ENCODE data around the gene CHD3. TPM values are rescaled to one million over a fixed set of nuclear protein-coding genes. Genes with fewer than 3 reads are reported as not detected.
A peak's percentile ranks its signal among the peaks of the same experiment; 100 is the strongest.

Gene CHD3
- total RNA-seq, 2 experiments from 2014 or later = 216 to 223 TPM

- Mint-ChIP-seq H3K27ac (no peak overlapping the region), H3K4me3 (no peak overlapping the region), H3K9me3 (no peaks in the 10 kb centered on the region), H3K27me3 (no peaks in the 10 kb centered on the region), H3K36me3 (ENCODE audit: low read depth) (peaks cover 6% of the 10 kb centered on the region), H3K4me1 (peaks cover 22% of the 10 kb centered on the region)
- DNase-seq = no peak
- ChIA-PET POLR2A (no interaction called here), CTCF (interaction anchor here (0.6 kb wide), 2 partner anchors 12 to 86 kb away, joined by 3 to 4 read pairs; no protein-coding TSS in a partner anchor)
Measured at GRCh38 chr17:7852919-7853690, 35.5 kb upstream of the CHD3 start.

- Mint-ChIP-seq H3K36me3 (ENCODE audit: low read depth) (peaks cover 6% of the 10 kb centered on the region), H3K27ac (peak overlapping the region; percentile 25), H3K9me3 (no peaks in the 10 kb centered on the region), H3K27me3 (no peaks in the 10 kb centered on the region), H3K4me1 (peaks cover 22% of the 10 kb centered on the region), H3K4me3 (no peak overlapping the region)
- CTCF ChIA-PET = interaction anchor here (0.6 kb wide), 2 partner anchors 12 to 86 kb away, joined by 3 to 4 read pairs; no protein-coding TSS in a partner anchor
- no peak for DNase-seq
- POLR2A ChIA-PET = no interaction called here
Measured at GRCh38 chr17:7853691-7854038, 34.9 kb upstream of the CHD3 start.

DNA sequence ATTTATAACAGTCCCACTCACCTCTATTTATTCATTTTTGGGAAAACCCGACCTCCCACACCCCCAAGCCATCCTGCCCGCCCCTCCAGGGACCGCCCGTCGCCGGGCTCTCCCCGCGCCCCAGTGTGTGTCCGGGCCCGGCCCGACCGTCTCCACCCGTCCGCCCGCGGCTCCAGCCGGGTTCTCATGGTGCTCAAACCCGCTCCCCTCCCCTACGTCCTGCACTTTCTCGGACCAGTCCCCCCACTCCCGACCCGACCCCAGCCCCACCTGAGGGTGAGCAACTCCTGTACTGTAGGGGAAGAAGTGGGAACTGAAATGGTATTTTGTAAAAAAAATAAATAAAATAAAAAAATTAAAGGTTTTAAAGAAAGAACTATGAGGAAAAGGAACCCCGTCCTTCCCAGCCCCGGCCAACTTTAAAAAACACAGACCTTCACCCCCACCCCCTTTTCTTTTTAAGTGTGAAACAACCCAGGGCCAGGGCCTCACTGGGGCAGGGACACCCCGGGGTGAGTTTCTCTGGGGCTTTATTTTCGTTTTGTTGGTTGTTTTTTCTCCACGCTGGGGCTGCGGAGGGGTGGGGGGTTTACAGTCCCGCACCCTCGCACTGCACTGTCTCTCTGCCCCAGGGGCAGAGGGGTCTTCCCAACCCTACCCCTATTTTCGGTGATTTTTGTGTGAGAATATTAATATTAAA, 34.4 kb upstream of the CHD3 start:
- Mint-ChIP-seq H3K36me3 (ENCODE audit: low read depth) (peaks cover 6% of the 10 kb centered on the region), H3K4me3 (no peak overlapping the region), H3K27ac (no peak overlapping the region), H3K9me3 (no peaks in the 10 kb centered on the region), H3K27me3 (no peaks in the 10 kb centered on the region), H3K4me1 (peaks cover 22% of the 10 kb centered on the region)
- ChIA-PET POLR2A (no interaction called here), CTCF (no interaction called here)
- DNase-seq = no peak

GRCh38 chr17:7854851-7855659, 33.5 kb upstream of the CHD3 start, which contains the start of gene TMEM88:
TMEM88 (plus strand) TSS chr17:7855066; CDS start chr17:7855075, 9 bp downstream.
- DNase-seq = peak; percentile 6
- Mint-ChIP-seq H3K4me1 (peaks cover 18% of the 10 kb centered on the region), H3K4me3 (no peak within 1 kb of the TSS), H3K9me3 (no peaks in the 10 kb centered on the region), H3K27me3 (no peaks in the 10 kb centered on the region), H3K27ac (no peak within 1 kb of the TSS), H3K36me3 (ENCODE audit: low read depth) (peaks cover 4% of the 10 kb centered on the region)
- POLR2A ChIA-PET = no interaction called here
- CTCF ChIA-PET = no interaction called here

GRCh38 chr17:7855660-7856010, 33.0 kb upstream of the CHD3 start:
- ChIA-PET CTCF (interaction anchor here (0.7 kb wide), 1 partner anchor 28 kb away, joined by 3 read pairs; no protein-coding TSS in a partner anchor), POLR2A (interaction anchor here (0.6 kb wide), 1 partner anchor 8 kb away, joined by 3 read pairs; no protein-coding TSS in a partner anchor)
- H3K36me3 Mint-ChIP-seq (ENCODE audit: low read depth) = peaks cover 4% of the 10 kb centered on the region
- H3K9me3 Mint-ChIP-seq = no peaks in the 10 kb centered on the region
- peak; percentile 5 for DNase-seq
- peaks cover 18% of the 10 kb centered on the region for H3K4me1 Mint-ChIP-seq
- no peak overlapping the region for H3K27ac Mint-ChIP-seq
- H3K27me3 Mint-ChIP-seq = no peaks in the 10 kb centered on the region
- H3K4me3 Mint-ChIP-seq = no peak overlapping the region

DNA sequence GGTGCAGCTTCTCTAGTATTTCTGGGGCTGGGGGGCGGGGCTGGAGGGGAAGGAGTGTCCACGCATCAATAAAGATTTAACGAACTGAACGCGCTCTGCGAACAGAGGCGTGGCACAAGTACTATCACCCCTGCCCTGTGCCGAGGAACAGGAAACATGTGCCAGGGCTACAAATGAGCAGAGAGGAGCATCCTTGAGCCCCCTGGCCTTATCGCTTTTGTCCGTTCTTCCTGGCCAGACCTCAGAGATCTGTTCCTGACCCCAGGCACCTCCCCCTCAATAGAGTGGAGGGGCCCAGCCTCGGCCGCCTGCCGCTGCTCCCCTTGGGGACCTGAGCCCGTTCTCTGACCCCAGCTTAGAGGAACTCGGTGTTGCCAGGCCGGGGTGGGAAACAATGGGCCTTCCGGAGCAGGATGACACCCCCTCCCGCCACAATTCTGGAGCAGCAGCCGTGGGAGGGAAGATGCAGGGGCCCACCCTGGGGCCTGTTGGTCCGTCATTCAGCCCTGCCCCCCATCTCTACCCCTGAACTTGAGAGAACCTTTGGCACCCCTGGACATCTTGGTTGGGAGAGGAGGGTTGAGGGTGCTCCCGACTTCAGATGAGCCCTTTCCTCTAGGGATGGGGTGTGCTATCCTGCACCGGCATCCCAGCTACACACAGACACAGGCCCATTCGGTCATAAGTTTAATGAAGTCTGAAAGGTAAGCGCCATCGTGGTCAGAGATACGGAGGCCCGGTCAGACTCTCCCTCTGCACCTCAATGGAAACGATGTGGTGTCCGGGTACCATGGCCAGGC, 32.4 kb upstream of the CHD3 start:
- Mint-ChIP-seq H3K27ac (no peak overlapping the region), H3K36me3 (ENCODE audit: low read depth) (peaks cover 4% of the 10 kb centered on the region), H3K27me3 (no peaks in the 10 kb centered on the region), H3K4me3 (no peak overlapping the region), H3K4me1 (peaks cover 12% of the 10 kb centered on the region), H3K9me3 (no peaks in the 10 kb centered on the region)
- ChIA-PET POLR2A (interaction anchor here (0.6 kb wide), 1 partner anchor 8 kb away, joined by 3 read pairs; no protein-coding TSS in a partner anchor), CTCF (interaction anchor here (0.7 to 1.4 kb wide), 8 partner anchors 11 to 134 kb away, joined by 3 to 9 read pairs (median 3); partner anchors contain the start of gene KDM6B)
- peak; percentile 49 for DNase-seq

DNA sequence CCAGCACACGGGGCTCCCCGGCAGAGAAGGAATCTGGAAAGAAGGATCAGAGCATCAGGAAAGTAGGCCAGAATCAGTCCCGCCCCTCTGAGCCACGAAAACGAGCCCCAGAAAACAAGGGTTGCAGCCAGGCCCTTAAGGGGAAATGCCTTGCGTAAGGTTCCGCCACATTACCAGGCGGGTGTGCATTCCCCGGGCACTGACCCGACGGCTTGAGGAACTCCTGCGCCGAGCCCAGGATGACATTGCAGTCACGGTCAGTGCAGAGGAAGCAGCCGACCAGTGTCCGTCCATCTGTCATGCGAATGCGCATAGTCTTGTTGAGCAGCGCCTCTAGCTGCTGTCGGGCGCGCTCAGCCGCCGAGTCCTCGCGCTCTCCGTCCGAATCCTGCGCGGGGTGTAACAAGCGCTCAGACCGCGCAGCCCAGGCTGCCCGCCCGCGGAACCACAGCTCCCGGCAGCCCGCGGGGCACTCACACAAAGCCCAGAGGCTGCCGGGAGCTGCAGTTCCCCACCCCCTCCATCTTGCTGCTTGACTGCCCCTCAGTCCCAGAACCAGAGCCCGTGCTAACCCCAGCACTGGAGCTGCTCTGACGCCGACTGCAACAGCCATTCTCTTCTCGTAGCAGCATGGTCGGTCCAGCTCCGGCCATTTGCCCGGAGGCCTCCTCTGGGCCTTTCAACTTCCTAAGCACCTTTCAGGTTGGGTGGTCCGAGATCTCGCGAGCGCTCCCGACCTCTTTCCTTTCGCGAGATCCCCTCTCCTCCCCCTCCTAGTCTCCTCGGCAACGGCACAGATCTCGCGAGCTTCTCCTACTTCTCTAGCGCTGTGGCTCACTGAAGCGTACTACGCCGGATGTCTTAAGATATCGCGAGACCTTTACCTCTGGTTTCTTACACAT, 31.5 kb upstream of the CHD3 start, which contains the start of gene NAA38:
NAA38 (minus strand) TSS at position 749 of the 902 bp plus-strand sequence; CDS start at position 653, 96 bp downstream.
- ChIA-PET POLR2A (interaction anchor here (0.5 to 0.6 kb wide), 2 partner anchors 133 to 842 kb away, joined by 3 to 7 read pairs; a partner anchor contains a TSS), CTCF (interaction anchor here (0.8 to 1.4 kb wide), 13 partner anchors 10 to 184 kb away, joined by 3 to 9 read pairs (median 3); partner anchors contain the start of gene KDM6B)
- DNase-seq = peak; percentile 98
- Mint-ChIP-seq H3K27ac (no peak within 1 kb of the TSS), H3K27me3 (no peaks in the 10 kb centered on the region), H3K4me1 (peaks cover 9% of the 10 kb centered on the region), H3K4me3 (no peak within 1 kb of the TSS), H3K36me3 (ENCODE audit: low read depth) (peaks cover 4% of the 10 kb centered on the region), H3K9me3 (no peaks in the 10 kb centered on the region)

DNA sequence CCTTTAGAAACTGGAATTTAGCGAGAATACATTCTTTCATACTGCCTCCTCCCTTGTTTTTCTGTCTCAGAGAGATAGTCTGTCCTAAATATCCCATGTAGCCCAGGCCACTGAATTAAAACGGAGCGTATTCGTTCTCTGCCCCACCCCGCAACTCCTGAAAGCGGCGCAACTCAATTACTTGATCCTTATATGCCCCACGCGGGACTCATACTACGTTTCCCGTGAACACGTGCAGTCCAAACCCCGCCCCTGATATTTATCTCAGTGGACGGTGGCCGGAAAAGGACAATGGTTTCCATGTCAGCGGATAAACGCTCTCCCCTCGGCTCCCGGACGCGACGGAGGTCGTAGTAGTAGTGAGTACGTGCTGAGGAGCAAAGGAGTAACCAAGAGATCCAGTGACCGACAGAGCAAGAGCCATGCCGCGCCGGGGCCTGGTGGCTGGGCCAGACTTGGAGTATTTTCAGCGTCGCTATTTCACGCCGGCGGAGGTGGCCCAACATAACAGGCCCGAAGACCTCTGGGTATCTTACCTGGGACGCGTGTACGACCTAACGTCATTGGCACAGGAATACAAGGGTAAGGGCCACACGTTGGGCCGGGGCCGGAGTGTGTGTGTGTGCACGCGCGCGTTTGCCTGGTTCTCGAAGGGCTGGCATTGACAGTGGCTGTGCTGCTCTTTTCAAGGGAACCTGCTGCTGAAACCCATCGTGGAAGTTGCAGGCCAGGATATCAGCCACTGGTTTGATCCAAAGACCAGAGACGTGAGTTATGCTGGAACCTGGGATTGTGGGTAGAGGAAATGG, 30.7 kb upstream of the CHD3 start, which contains the start of gene CYB5D1:
CYB5D1 (plus strand) TSS at position 291 of the 809 bp plus-strand sequence; CDS start at position 423, 132 bp downstream.
- peak; percentile 94 for DNase-seq
- Mint-ChIP-seq H3K9me3 (no peaks in the 10 kb centered on the region), H3K4me1 (peaks cover 7% of the 10 kb centered on the region), H3K4me3 (no peak within 1 kb of the TSS), H3K27me3 (no peaks in the 10 kb centered on the region), H3K27ac (no peak within 1 kb of the TSS), H3K36me3 (ENCODE audit: low read depth) (peaks cover 5% of the 10 kb centered on the region)
- ChIA-PET CTCF (interaction anchor here (0.8 to 1.4 kb wide), 10 partner anchors 11 to 183 kb away, joined by 3 to 9 read pairs (median 4); partner anchors contain the start of gene KDM6B), POLR2A (interaction anchor here (0.5 to 0.6 kb wide), 2 partner anchors 132 to 843 kb away, joined by 3 to 7 read pairs; a partner anchor contains a TSS)

GRCh38 chr17:7858522-7858810, 30.1 kb upstream of the CHD3 start:
- CTCF ChIA-PET = interaction anchor here (0.5 kb wide), 1 partner anchor 179 kb away, joined by 3 read pairs; no protein-coding TSS in a partner anchor
- DNase-seq = peak; percentile 16
- no peaks in the 10 kb centered on the region for H3K27me3 Mint-ChIP-seq
- peaks cover 5% of the 10 kb centered on the region for H3K36me3 Mint-ChIP-seq (ENCODE audit: low read depth)
- H3K9me3 Mint-ChIP-seq = no peaks in the 10 kb centered on the region
- H3K4me1 Mint-ChIP-seq = peaks cover 7% of the 10 kb centered on the region
- no peak overlapping the region for H3K4me3 Mint-ChIP-seq
- POLR2A ChIA-PET = no interaction called here
- H3K27ac Mint-ChIP-seq = no peak overlapping the region

GRCh38 chr17:7859028-7859427, 29.6 kb upstream of the CHD3 start:
- Mint-ChIP-seq H3K36me3 (ENCODE audit: low read depth) (peaks cover 5% of the 10 kb centered on the region), H3K27ac (no peak overlapping the region), H3K4me1 (peaks cover 7% of the 10 kb centered on the region), H3K27me3 (no peaks in the 10 kb centered on the region), H3K4me3 (no peak overlapping the region), H3K9me3 (no peaks in the 10 kb centered on the region)
- no peak for DNase-seq
- ChIA-PET CTCF (interaction anchor here (0.5 kb wide), 1 partner anchor 179 kb away, joined by 3 read pairs; no protein-coding TSS in a partner anchor), POLR2A (no interaction called here)

All from activated CD4-positive, alpha-beta T cell treated with anti-CD3 and anti-CD28 coated beads, Interleukin-2, amount 10 ng/mL, durations not matched to agents 7 days and 5 days (primary cell).